Measurements from ENCODE around the gene DAB2IP.

Gene DAB2IP

DNA sequence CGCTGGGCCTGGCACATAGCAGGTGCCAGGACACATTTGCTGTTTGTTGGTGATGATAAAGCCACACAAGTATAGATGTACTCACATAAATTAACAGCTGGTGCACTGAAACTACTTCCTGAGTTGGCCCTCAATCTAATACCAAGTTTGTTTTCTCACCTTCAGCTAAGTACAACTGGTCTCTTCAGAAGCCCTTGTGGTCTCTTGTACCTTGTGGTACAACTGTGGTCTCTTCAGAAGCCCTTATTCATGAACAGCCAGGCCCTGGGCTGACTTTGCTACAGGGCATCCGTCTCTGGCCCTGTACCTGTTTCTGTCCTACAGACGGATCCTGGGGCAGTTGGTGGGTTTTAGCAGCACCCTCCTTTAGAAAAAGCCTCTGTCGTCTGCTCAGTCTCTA, 81.5 kb downstream of the DAB2IP start:
- H3K27me3 ChIP-seq (replicated peaks in 2 of 5; ENCODE audit: control insufficient read depth in 4 of 5, insufficient read depth in 5 of 5, low read length in 4 of 5) = peaks cover 0 to 31% (median 17%) of the 10 kb centered on the region in 5 experiments
- no peaks in the 10 kb centered on the region for H3K9me3 ChIP-seq (ENCODE audit: control extremely low read depth in 1 of 5, control insufficient read depth in 4 of 5, insufficient read depth in 2 of 5, low read depth in 1 of 5, low read length in 4 of 5)
- ChIA-PET POLR2A (no interaction called here), CTCF (interaction anchor here (1.0 to 2.8 kb wide), 4 partner anchors 9 to 112 kb away, joined by 3 to 10 read pairs (median 5); no protein-coding TSS in a partner anchor)
- WGBS (ENCODE audit: insufficient coverage) = 82% methylated on average over 3 of the region's 4 CpGs
- H3K36me3 ChIP-seq (ENCODE audit: control insufficient read depth in 4 of 4, insufficient read depth in 4 of 4, low read length in 3 of 4) = no peaks in the 10 kb centered on the region
- peaks cover 0 to 13% (median 12%) of the 10 kb centered on the region in 4 experiments for H3K4me1 ChIP-seq (ENCODE audit: control extremely low read depth in 1 of 4, control insufficient read depth in 4 of 4, insufficient read depth in 4 of 4, low read length in 3 of 4)
- DNase-seq = peak in 2 of 3 donors; percentile 23 to 38
- no peak overlapping the region for H3K27ac ChIP-seq (ENCODE audit: insufficient read depth in 1 of 2, low read depth in 1 of 2, low read length in 2 of 2, poor library complexity in 1 of 2, severe bottlenecking in 2 of 2)
- H3K4me3 ChIP-seq (ENCODE audit: control insufficient read depth in 1 of 7, extremely low read depth in 1 of 7, insufficient read depth in 4 of 7, low read depth in 2 of 7, low read length in 6 of 7) = no peak overlapping the region

DNA sequence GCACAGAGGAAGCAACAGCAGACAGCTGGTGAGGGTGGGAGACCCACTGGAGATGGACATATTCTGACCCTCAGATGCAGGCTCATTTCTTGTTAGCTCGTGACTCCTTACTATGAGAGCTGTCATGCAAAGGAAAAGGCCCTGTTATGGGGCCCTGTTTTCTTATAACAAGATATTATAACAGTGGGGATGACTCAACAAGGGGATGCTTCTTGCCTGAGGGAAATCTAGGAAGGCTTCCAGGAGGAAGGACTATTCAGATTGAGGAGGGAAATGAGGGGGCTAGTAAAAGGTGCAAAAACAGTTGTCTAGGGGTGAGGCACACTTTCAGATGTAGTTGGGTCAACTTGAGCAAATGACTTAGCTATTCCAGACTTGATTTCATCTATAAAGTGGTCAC, 83.0 kb downstream of the DAB2IP start:
- no peak for DNase-seq
- ChIA-PET CTCF (interaction anchor here (0.9 to 2.8 kb wide), 8 partner anchors 10 to 326 kb away, joined by 3 to 11 read pairs (median 8); no protein-coding TSS in a partner anchor), POLR2A (no interaction called here)
- WGBS (ENCODE audit: insufficient coverage) = 100% methylated on average over 1 of the region's 1 CpG
- Histone ChIP-seq H3K4me1 (ENCODE audit: control extremely low read depth in 1 of 4, control insufficient read depth in 4 of 4, insufficient read depth in 4 of 4, low read length in 3 of 4) (peaks cover 0 to 13% (median 12%) of the 10 kb centered on the region in 4 experiments), H3K4me3 (ENCODE audit: control insufficient read depth in 1 of 7, extremely low read depth in 1 of 7, insufficient read depth in 4 of 7, low read depth in 2 of 7, low read length in 6 of 7) (no peak overlapping the region), H3K36me3 (ENCODE audit: control insufficient read depth in 4 of 4, insufficient read depth in 4 of 4, low read length in 3 of 4) (no peaks in the 10 kb centered on the region), H3K9me3 (ENCODE audit: control extremely low read depth in 1 of 5, control insufficient read depth in 4 of 5, insufficient read depth in 2 of 5, low read depth in 1 of 5, low read length in 4 of 5) (no peaks in the 10 kb centered on the region), H3K27ac (ENCODE audit: insufficient read depth in 1 of 2, low read depth in 1 of 2, low read length in 2 of 2, poor library complexity in 1 of 2, severe bottlenecking in 2 of 2) (no peak overlapping the region), H3K27me3 (replicated peaks in 2 of 5; ENCODE audit: control insufficient read depth in 4 of 5, insufficient read depth in 5 of 5, low read length in 4 of 5) (peaks cover 0 to 34% (median 15%) of the 10 kb centered on the region in 5 experiments)

DNA sequence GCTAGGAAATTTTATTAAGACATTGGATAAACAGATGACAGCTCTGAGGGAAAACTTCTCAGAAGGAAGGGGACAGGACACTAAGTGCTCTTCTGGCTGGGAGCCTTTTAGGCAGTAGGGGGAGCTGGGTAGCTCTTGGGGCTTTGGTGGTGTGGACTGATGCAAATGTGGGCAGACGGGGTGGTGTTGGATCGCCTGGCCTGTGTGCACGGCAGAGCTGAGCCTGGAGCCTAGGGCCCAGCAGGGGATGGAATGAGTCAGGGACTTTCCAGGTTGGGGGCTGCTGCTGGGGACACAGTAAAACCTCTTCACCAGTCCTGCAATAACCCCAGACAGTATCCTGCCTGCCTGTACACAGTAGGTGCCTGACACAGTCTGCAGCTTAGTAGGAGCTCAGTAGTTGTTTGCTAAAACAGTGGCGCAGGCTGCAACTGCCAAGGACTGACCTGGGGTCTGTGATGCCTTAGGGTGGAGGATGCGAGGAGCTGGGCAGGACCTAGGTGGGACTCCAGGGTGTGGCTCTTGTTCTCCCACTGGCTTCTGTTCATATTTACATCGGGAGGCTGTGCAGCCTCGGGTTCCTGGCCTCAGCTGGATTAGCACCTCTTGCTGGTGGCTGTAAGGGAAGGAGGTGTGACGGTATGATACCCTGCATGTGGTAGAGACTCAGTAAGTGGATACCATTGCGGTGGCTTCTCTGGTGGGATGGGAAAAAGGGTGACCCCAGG, 83.8 kb downstream of the DAB2IP start:
- Histone ChIP-seq H3K4me1 (ENCODE audit: control extremely low read depth in 1 of 4, control insufficient read depth in 4 of 4, insufficient read depth in 4 of 4, low read length in 3 of 4) (peaks cover 0 to 13% (median 12%) of the 10 kb centered on the region in 4 experiments), H3K27me3 (replicated peaks in 2 of 5; ENCODE audit: control insufficient read depth in 4 of 5, insufficient read depth in 5 of 5, low read length in 4 of 5) (peaks cover 0 to 40% (median 15%) of the 10 kb centered on the region in 5 experiments), H3K9me3 (ENCODE audit: control extremely low read depth in 1 of 5, control insufficient read depth in 4 of 5, insufficient read depth in 2 of 5, low read depth in 1 of 5, low read length in 4 of 5) (no peaks in the 10 kb centered on the region), H3K36me3 (ENCODE audit: control insufficient read depth in 4 of 4, insufficient read depth in 4 of 4, low read length in 3 of 4) (no peaks in the 10 kb centered on the region), H3K4me3 (ENCODE audit: control insufficient read depth in 1 of 7, extremely low read depth in 1 of 7, insufficient read depth in 4 of 7, low read depth in 2 of 7, low read length in 6 of 7) (no peak overlapping the region), H3K27ac (ENCODE audit: insufficient read depth in 1 of 2, low read depth in 1 of 2, low read length in 2 of 2, poor library complexity in 1 of 2, severe bottlenecking in 2 of 2) (no peak overlapping the region)
- POLR2A ChIA-PET = interaction anchor here (0.8 to 1.1 kb wide), 2 partner anchors 29 to 36 kb away, joined by 3 read pairs; no protein-coding TSS in a partner anchor
- 45% methylated on average over 8 of the region's 9 CpGs for WGBS (ENCODE audit: insufficient coverage)
- CTCF ChIA-PET = interaction anchor here (0.7 to 2.8 kb wide), 12 partner anchors 9 to 392 kb away, joined by 3 to 11 read pairs (median 4); no protein-coding TSS in a partner anchor
- DNase-seq = peak; percentile 43 to 73 (median 72)

DNA sequence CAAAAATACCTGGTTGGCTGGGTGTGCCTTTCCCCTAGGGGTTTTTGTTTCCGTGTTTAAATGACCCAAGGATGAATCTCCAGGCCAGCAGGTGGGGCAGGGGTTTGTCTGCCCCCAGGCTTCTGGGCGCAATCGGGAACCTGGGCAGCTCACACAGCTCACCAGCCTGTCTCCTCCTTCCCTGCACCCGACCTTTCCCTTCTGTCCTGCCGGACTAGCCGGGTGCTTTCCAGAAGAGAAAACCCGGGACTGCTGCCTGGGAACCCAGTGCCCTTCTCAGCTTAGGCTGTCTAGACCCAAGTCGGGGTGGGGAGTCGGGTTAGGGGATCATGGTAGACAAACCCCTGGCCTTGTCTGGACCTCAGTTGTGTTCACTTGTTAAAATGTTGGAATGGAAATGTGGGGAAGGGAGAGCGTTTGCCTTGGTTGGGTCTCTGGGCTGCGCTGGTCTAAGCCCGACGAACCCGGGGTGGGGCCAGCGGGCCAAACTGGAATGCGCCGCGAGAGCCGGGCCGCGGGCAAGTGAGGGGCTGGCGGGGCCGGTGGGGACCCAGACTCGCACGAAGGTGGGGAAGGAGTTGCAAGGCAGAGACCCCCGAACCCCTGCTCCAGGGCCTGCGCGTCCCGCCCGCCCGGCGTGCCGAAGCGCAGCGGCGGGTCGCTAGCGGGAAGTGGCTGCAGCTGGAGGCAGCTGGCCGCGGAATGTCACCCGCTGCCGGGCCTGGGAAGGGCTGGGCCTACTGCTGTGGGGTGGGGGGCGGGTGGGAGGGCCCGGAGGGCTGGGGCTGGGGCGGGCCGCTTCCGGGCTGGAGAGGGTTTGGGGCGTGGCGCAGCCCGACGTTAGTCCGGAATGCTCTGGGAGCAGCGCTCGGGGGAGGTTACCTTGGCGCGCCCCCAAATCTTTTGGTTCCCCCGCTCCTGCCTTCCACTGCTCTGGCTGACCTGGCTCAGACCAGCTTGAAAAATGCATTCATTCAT, 84.6 kb downstream of the DAB2IP start:
- 13% methylated on average over 37 of the region's 57 CpGs for WGBS (ENCODE audit: insufficient coverage)
- Histone ChIP-seq H3K36me3 (ENCODE audit: control insufficient read depth in 4 of 4, insufficient read depth in 4 of 4, low read length in 3 of 4) (no peaks in the 10 kb centered on the region), H3K4me3 (ENCODE audit: control insufficient read depth in 1 of 7, extremely low read depth in 1 of 7, insufficient read depth in 4 of 7, low read depth in 2 of 7, low read length in 6 of 7) (peak overlapping the region in 5 of 7 experiments; percentile 39 to 71 (median 61)), H3K4me1 (ENCODE audit: control extremely low read depth in 1 of 4, control insufficient read depth in 4 of 4, insufficient read depth in 4 of 4, low read length in 3 of 4) (peaks cover 0 to 13% (median 12%) of the 10 kb centered on the region in 4 experiments), H3K9me3 (ENCODE audit: control extremely low read depth in 1 of 5, control insufficient read depth in 4 of 5, insufficient read depth in 2 of 5, low read depth in 1 of 5, low read length in 4 of 5) (no peaks in the 10 kb centered on the region), H3K27ac (ENCODE audit: insufficient read depth in 1 of 2, low read depth in 1 of 2, low read length in 2 of 2, poor library complexity in 1 of 2, severe bottlenecking in 2 of 2) (no peak overlapping the region), H3K27me3 (replicated peaks in 2 of 5; ENCODE audit: control insufficient read depth in 4 of 5, insufficient read depth in 5 of 5, low read length in 4 of 5) (peaks cover 0 to 42% (median 15%) of the 10 kb centered on the region in 5 experiments)
- DNase-seq = peak in 2 of 3 donors; percentile 21 to 33
- CTCF ChIA-PET = interaction anchor here (0.9 to 2.6 kb wide), 9 partner anchors 8 to 267 kb away, joined by 3 to 11 read pairs (median 4); no protein-coding TSS in a partner anchor
- POLR2A ChIA-PET = interaction anchor here (0.8 to 1.1 kb wide), 2 partner anchors 30 to 37 kb away, joined by 3 read pairs; no protein-coding TSS in a partner anchor

DNA sequence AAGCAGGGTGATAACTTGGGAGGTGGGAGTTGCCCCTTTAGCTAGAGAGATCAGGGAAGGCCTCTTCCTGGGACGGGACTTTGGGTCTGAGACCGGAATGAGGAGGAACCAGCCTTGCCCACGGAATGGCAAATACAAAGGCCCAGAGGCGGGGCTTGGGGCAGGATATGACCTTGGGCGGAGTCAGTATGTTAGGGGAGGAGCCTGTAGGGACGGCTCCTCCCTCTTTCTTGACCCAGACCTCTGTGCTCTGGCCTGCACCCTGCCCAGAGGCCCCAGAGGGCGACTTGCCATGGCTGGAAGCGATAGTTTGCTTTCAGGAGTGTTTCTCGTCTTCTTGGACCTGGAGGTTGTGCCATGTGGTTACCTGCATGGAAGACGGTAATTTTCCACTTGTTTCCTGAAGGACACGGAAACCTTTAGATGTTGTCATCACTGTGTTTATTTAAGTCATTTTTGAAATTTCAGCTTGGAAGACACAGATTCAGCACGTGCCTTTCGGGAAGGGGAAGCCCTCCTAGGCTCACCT, 85.6 kb downstream of the DAB2IP start:
- H3K9me3 ChIP-seq (ENCODE audit: control extremely low read depth in 1 of 5, control insufficient read depth in 4 of 5, insufficient read depth in 2 of 5, low read depth in 1 of 5, low read length in 4 of 5) = no peaks in the 10 kb centered on the region
- no peaks in the 10 kb centered on the region for H3K36me3 ChIP-seq (ENCODE audit: control insufficient read depth in 4 of 4, insufficient read depth in 4 of 4, low read length in 3 of 4)
- peak overlapping the region in 4 of 7 experiments; percentile 39 to 71 (median 63) for H3K4me3 ChIP-seq (ENCODE audit: control insufficient read depth in 1 of 7, extremely low read depth in 1 of 7, insufficient read depth in 4 of 7, low read depth in 2 of 7, low read length in 6 of 7)
- H3K4me1 ChIP-seq (ENCODE audit: control extremely low read depth in 1 of 4, control insufficient read depth in 4 of 4, insufficient read depth in 4 of 4, low read length in 3 of 4) = peaks cover 0 to 13% (median 12%) of the 10 kb centered on the region in 4 experiments
- no peak for DNase-seq
- POLR2A ChIA-PET = no interaction called here
- CTCF ChIA-PET = no interaction called here
- no peak overlapping the region for H3K27ac ChIP-seq (ENCODE audit: insufficient read depth in 1 of 2, low read depth in 1 of 2, low read length in 2 of 2, poor library complexity in 1 of 2, severe bottlenecking in 2 of 2)
- 70% methylated on average over 10 of the region's 13 CpGs for WGBS (ENCODE audit: insufficient coverage)
- peaks cover 0 to 42% (median 15%) of the 10 kb centered on the region in 5 experiments for H3K27me3 ChIP-seq (replicated peaks in 2 of 5; ENCODE audit: control insufficient read depth in 4 of 5, insufficient read depth in 5 of 5, low read length in 4 of 5)

DNA sequence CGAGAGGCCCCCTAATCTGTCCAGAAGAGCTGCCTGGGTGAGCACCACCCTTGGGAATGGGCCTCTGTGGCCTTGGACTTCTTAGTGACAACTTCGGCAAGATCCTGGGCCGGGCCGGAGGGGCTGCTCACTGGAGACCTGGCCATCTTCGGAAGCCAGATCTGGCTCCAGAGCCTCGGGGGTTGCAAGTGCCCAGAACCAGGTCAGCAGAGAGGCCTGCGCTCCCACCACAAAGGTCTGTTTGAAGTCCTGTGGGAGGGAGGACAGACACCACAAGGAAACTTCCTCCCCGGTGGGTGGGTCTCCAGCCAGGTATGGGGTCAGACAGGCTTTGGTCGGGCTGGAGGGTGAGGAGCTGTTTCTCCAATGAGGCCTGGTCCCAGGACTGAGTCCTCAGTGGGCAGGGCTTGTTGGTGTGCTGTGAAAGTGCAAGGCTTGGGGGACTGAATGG, 86.1 kb downstream of the DAB2IP start:
- H3K4me1 ChIP-seq (ENCODE audit: control extremely low read depth in 1 of 4, control insufficient read depth in 4 of 4, insufficient read depth in 4 of 4, low read length in 3 of 4) = peaks cover 0 to 13% (median 12%) of the 10 kb centered on the region in 4 experiments
- ChIA-PET POLR2A (interaction anchor here (0.6 kb wide), 1 partner anchor 88 kb away, joined by 4 read pairs; no protein-coding TSS in a partner anchor), CTCF (interaction anchor here (1.2 kb wide), 1 partner anchor 38 kb away, joined by 4 read pairs; no protein-coding TSS in a partner anchor)
- DNase-seq = no peak
- no peak overlapping the region for H3K4me3 ChIP-seq (ENCODE audit: control insufficient read depth in 1 of 7, extremely low read depth in 1 of 7, insufficient read depth in 4 of 7, low read depth in 2 of 7, low read length in 6 of 7)
- H3K9me3 ChIP-seq (ENCODE audit: control extremely low read depth in 1 of 5, control insufficient read depth in 4 of 5, insufficient read depth in 2 of 5, low read depth in 1 of 5, low read length in 4 of 5) = no peaks in the 10 kb centered on the region
- H3K27ac ChIP-seq (ENCODE audit: insufficient read depth in 1 of 2, low read depth in 1 of 2, low read length in 2 of 2, poor library complexity in 1 of 2, severe bottlenecking in 2 of 2) = no peak overlapping the region
- WGBS (ENCODE audit: insufficient coverage) = 97% methylated on average over 9 of the region's 9 CpGs
- H3K36me3 ChIP-seq (ENCODE audit: control insufficient read depth in 4 of 4, insufficient read depth in 4 of 4, low read length in 3 of 4) = no peaks in the 10 kb centered on the region
- peaks cover 0 to 42% (median 15%) of the 10 kb centered on the region in 5 experiments for H3K27me3 ChIP-seq (replicated peaks in 2 of 5; ENCODE audit: control insufficient read depth in 4 of 5, insufficient read depth in 5 of 5, low read length in 4 of 5)
